Measurements from ENCODE around the gene MDFIC2. TPM values are rescaled to one million over a fixed set of nuclear protein-coding genes. Genes with fewer than 3 reads are reported as not detected.

The MDFIC2 gene
- total RNA-seq, 1 donor from 2014 or later: not detected

DNA sequence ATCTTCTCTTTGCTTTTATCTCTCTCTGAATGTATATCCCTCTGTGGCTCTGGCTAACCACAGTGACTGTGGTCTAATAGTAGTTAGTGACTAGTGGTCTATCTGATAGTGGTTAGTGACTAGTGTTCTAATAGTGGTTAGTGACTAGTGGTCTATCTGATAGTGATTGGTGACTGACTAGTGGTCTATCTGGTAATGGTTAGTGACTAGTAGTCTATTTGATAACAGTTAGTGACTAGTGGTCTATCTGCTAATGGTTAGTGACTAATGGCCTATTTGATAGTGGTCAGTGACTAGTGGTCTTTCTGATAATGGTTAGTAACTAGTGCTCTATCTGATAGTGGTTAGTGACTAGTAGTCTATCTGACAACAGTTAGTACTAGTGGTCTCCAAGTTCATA, 110.5 kb downstream of the MDFIC2 start:
- Mint-ChIP-seq H3K4me1 (ENCODE audit: unreplicated experiment) (no peaks in the 10 kb centered on the region), H3K27ac (no peak overlapping the region), H3K36me3 (no peaks in the 10 kb centered on the region), H3K9me3 (no peaks in the 10 kb centered on the region), H3K27me3 (peaks cover 12% of the 10 kb centered on the region), H3K4me3 (no peak overlapping the region)
- no peak for TF ChIP-seq CTCF (conservative IDR thresholded peaks at IDR 0.05)
- DNase-seq (ENCODE audit: extremely low spot score, unreplicated experiment): no peak

DNA sequence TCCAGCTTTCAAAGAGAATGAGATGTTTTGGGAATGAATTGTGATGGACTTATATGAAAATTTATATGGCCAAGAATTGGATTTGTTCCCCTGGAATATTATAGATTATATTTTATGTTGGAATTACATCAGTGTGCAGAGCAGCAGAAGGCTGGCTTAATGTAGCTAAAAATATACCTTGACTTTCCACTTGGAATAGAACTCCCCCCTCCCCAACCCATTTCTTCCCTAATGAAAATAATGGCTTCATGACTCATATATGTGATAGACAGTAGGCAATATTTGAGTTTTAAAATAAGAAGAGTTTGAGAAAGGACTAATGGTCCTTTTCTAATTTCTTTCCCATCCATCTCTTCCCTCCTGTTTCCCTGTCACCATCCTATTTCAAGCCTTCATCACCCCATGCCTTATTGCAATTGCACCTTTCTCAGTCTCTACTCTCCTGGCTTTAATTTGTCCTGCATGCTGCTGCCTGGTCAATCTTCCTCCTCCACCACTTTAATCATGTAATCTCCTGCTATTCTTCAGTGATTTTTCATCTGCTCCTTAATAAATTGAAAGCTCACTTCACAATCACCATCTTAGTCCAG, 122.5 kb downstream of the MDFIC2 start:
- DNase-seq (ENCODE audit: extremely low spot score, unreplicated experiment): no peak
- H3K27ac Mint-ChIP-seq: no peak overlapping the region
- no peaks in the 10 kb centered on the region for H3K36me3 Mint-ChIP-seq
- no peak overlapping the region for H3K4me3 Mint-ChIP-seq
- peaks cover 3% of the 10 kb centered on the region for H3K27me3 Mint-ChIP-seq
- H3K4me1 Mint-ChIP-seq (ENCODE audit: unreplicated experiment): no peaks in the 10 kb centered on the region
- no peaks in the 10 kb centered on the region for H3K9me3 Mint-ChIP-seq
- no peak for TF ChIP-seq CTCF (conservative IDR thresholded peaks at IDR 0.05)

DNA sequence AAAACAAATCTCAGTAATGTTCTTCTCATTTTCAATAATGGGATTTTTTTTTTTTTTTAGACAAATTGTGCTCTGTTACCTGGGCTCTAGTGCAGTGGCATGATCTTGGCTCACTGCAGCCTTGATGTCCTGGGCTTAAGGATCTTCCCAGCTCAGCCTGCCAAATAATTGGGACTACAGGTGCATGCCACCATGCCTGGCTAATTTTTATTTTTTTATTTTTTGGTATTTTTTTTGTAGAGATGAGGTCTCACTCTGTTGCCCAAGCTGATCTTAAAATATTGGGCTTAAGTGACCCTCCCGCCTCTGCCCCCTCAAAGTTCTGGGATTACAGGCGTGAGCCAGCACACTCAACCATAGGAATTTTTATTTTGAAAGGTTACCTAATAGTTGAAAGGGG, 126.2 kb downstream of the MDFIC2 start:
- Mint-ChIP-seq H3K4me1 (ENCODE audit: unreplicated experiment) (no peaks in the 10 kb centered on the region), H3K36me3 (no peaks in the 10 kb centered on the region), H3K27ac (no peak overlapping the region), H3K27me3 (peaks cover 10% of the 10 kb centered on the region), H3K9me3 (no peaks in the 10 kb centered on the region), H3K4me3 (no peak overlapping the region)
- TF ChIP-seq CTCF (conservative IDR thresholded peaks at IDR 0.05): no peak
- no peak for DNase-seq (ENCODE audit: extremely low spot score, unreplicated experiment)

GRCh38 chr3:70185661-70186060, 126.8 kb downstream of the MDFIC2 start:
- H3K4me3 Mint-ChIP-seq: no peak overlapping the region
- no peaks in the 10 kb centered on the region for H3K9me3 Mint-ChIP-seq
- TF ChIP-seq CTCF (conservative IDR thresholded peaks at IDR 0.05): no peak

GRCh38 chr3:70183781-70184504, 128.5 kb downstream of the MDFIC2 start:
- H3K27me3 Mint-ChIP-seq: peaks cover 10% of the 10 kb centered on the region
- H3K4me3 Mint-ChIP-seq: no peak overlapping the region
- H3K4me1 Mint-ChIP-seq (ENCODE audit: unreplicated experiment): no peaks in the 10 kb centered on the region
- H3K9me3 Mint-ChIP-seq: no peaks in the 10 kb centered on the region
- DNase-seq (ENCODE audit: extremely low spot score, unreplicated experiment): no peak
- H3K36me3 Mint-ChIP-seq: no peaks in the 10 kb centered on the region
- no peak for TF ChIP-seq CTCF (conservative IDR thresholded peaks at IDR 0.05)
- H3K27ac Mint-ChIP-seq: no peak overlapping the region

More at GRCh38 chr3:70185661-70186060, 126.8 kb downstream of the MDFIC2 start:
- Mint-ChIP-seq H3K27me3 (peaks cover 10% of the 10 kb centered on the region), H3K36me3 (no peaks in the 10 kb centered on the region), H3K27ac (no peak overlapping the region), H3K4me1 (ENCODE audit: unreplicated experiment) (no peaks in the 10 kb centered on the region)
- no peak for DNase-seq (ENCODE audit: extremely low spot score, unreplicated experiment)
